Esophagus squamous epithelium (tissue), 4 donors: ENCODE data around the gene WNT7B.

ENCODE experiments used
- CTCF ChIP-seq, 6 experiments: fragments of 450-650 bp in 4 of 6; fragments of 200-600 bp in 2 of 6; sonication (generic) in 2 of 6; IDR thresholded peaks; one replicate each; pipeline ENCODE4 v1.5.1; 2016 to 2019; ENCODE audit warnings: antibody characterized with exemption in 6 of 6, mild to moderate bottlenecking in 4 of 6, moderate library complexity in 4 of 6
- POLR2A ChIP-seq, 4 donors: fragments of 450-650 bp; IDR thresholded peaks; one replicate each; pipeline ENCODE4 v1.6.1; 2017; ENCODE audit warnings: antibody characterized with exemption in 4 of 4, mild to moderate bottlenecking in 4 of 4, moderate library complexity in 3 of 4

GRCh38 chr22:46007003-46007847 lies 30.3 kb upstream of the WNT7B start:
- no peak for TF ChIP-seq CTCF (IDR thresholded peaks at IDR 0.05)
- peak in 1 of 4 donors; percentile 47 for TF ChIP-seq POLR2A (IDR thresholded peaks at IDR 0.05)
